Measurements from ENCODE around the gene SULT1E1.

- TF ChIP-seq FOXM1 (IDR thresholded peaks at IDR 0.05; ENCODE audit: borderline replicate concordance, low read depth), result no peak
- no peak for TF ChIP-seq REST (IDR thresholded peaks at IDR 0.05; ENCODE audit: low read depth)
- no peak for TF ChIP-seq CREB1 (IDR thresholded peaks at IDR 0.05; ENCODE audit: low read depth)
- TF ChIP-seq, protein P1, sequence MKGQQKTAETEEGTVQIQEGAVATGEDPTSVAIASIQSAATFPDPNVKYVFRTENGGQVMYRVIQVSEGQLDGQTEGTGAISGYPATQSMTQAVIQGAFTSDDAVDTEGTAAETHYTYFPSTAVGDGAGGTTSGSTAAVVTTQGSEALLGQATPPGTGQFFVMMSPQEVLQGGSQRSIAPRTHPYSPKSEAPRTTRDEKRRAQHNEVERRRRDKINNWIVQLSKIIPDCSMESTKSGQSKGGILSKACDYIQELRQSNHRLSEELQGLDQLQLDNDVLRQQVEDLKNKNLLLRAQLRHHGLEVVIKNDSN (IDR thresholded peaks at IDR 0.05), result no peak
- TF ChIP-seq, protein P2, sequence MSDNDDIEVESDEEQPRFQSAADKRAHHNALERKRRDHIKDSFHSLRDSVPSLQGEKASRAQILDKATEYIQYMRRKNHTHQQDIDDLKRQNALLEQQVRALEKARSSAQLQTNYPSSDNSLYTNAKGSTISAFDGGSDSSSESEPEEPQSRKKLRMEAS (IDR thresholded peaks at IDR 0.05), result no peak
- no peak for TF ChIP-seq TAF1 (IDR thresholded peaks at IDR 0.05; ENCODE audit: low read depth)
- no peak for TF ChIP-seq TCF12 (IDR thresholded peaks at IDR 0.05; ENCODE audit: low read depth)
- no peak for TF ChIP-seq EGR1 (IDR thresholded peaks at IDR 0.05)
- no peak for TF ChIP-seq TEAD4 (IDR thresholded peaks at IDR 0.05)
- TF ChIP-seq RAD21 (IDR thresholded peaks at IDR 0.05; ENCODE audit: low read depth), result no peak
- TF ChIP-seq ZBTB7A (IDR thresholded peaks at IDR 0.05; ENCODE audit: low read depth), result no peak
- no peak for TF ChIP-seq YY1 (IDR thresholded peaks at IDR 0.05; ENCODE audit: low read depth)
These were observed 34.8 kb upstream of the SULT1E1 start for GRCh38 chr4:69894721-69895120.
